HEK293 (cell line): Measurements from ENCODE around the gene MCM8.

Source experiments
- CTCF ChIA-PET: fragments of 350-600 bp; formaldehyde crosslinking; extraction: SDS; loops from one replicate; lab custom pipeline; 2021; ENCODE audit warnings: antibody characterized with exemption; lab: Yijun Ruan, JAX
- POLR2A ChIA-PET: fragments of 300-600 bp; formaldehyde crosslinking; extraction: SDS; loops from one replicate; lab custom pipeline; 2020; ENCODE audit warnings: antibody characterized with exemption, inconsistent platforms; lab: Yijun Ruan, JAX
- H3K27ac ChIP-seq: fragments of 200-500 bp; sonication (Bioruptor generic); 2 replicates; pipeline ENCODE4 v1.5.1; 2014; ENCODE audit warnings: low read depth, low read length, control low read depth, inconsistent platforms; ENCODE audit errors: extremely low read depth
- H3K36me3 ChIP-seq, 2 experiments: fragments of 200-500 bp in 1 of 2; sonication (Bioruptor generic) in 1 of 2; 1 replicate in 1 of 2; 2 replicates in 1 of 2; pipeline ENCODE4 v1.5.1; 2014 to 2017; ENCODE audit warnings: inconsistent platforms in 2 of 2, low read length in 2 of 2; ENCODE audit not compliant: control insufficient read depth in 2 of 2, insufficient read depth in 1 of 2
- H3K4me1 ChIP-seq: fragments of 200-500 bp; sonication (Bioruptor generic); 2 replicates; pipeline ENCODE4 v1.5.1; 2014; ENCODE audit warnings: mild to moderate bottlenecking, low read length, inconsistent platforms; ENCODE audit not compliant: control insufficient read depth, insufficient read depth
- H3K4me3 ChIP-seq: 2 replicates; pipeline ENCODE4 v1.5.1; 2011; ENCODE audit warnings: low read depth, mild to moderate bottlenecking, control low read depth, low read length, moderate library complexity
- H3K9me3 ChIP-seq: fragments of 200-500 bp; sonication (Bioruptor generic); 2 replicates; pipeline ENCODE4 v1.5.1; 2014; ENCODE audit warnings: low read depth, low read length, inconsistent platforms; ENCODE audit not compliant: control insufficient read depth, insufficient read depth
- FEZF1 ChIP-seq: fragments of 450-650 bp; formaldehyde crosslinking; IDR thresholded peaks from 2 replicates; pipeline ENCODE4 v1.5.1; 2016; ENCODE audit warnings: missing biosample characterization, missing genetic modification characterization
- KLF16 ChIP-seq: fragments of 450-650 bp; formaldehyde crosslinking; IDR thresholded peaks from 2 replicates; pipeline ENCODE4 v1.5.1; 2017; ENCODE audit warnings: missing biosample characterization, missing genetic modification characterization
- SP7 ChIP-seq: fragments of 450-650 bp; formaldehyde crosslinking; IDR thresholded peaks from 2 replicates; pipeline ENCODE4 v1.5.1; 2016; ENCODE audit warnings: missing biosample characterization, missing genetic modification characterization
- TCF7L2 ChIP-seq: IDR thresholded peaks from 2 replicates; pipeline ENCODE4 v1.6.1; 2011; ENCODE audit warnings: low read depth, mild to moderate bottlenecking, inconsistent platforms, low read length, moderate library complexity, borderline replicate concordance
- YY1 ChIP-seq: fragments of 450-650 bp; formaldehyde crosslinking; IDR thresholded peaks from 2 replicates; pipeline ENCODE4 v1.5.1; 2018; ENCODE audit warnings: missing biosample characterization, missing genetic modification characterization
- ZBTB10 ChIP-seq: fragments of 450-650 bp; formaldehyde crosslinking; IDR thresholded peaks from 2 replicates; pipeline ENCODE4 v1.5.1; 2016; ENCODE audit warnings: missing biosample characterization, missing genetic modification characterization
- ZBTB17 ChIP-seq: fragments of 450-650 bp; formaldehyde crosslinking; IDR thresholded peaks from 2 replicates; pipeline ENCODE4 v1.5.1; 2016; ENCODE audit warnings: missing biosample characterization, missing genetic modification characterization
- ZBTB7A ChIP-seq: fragments of 450-650 bp; formaldehyde crosslinking; IDR thresholded peaks from 2 replicates; pipeline ENCODE4 v1.5.1; 2016; ENCODE audit warnings: low read depth, missing biosample characterization, missing genetic modification characterization
- ZEB2 ChIP-seq: fragments of 450-650 bp; formaldehyde crosslinking; IDR thresholded peaks from 2 replicates; pipeline ENCODE4 v1.5.1; 2016; ENCODE audit warnings: missing biosample characterization, missing genetic modification characterization
- ZNF155 ChIP-seq: fragments of 450-650 bp; formaldehyde crosslinking; IDR thresholded peaks from 2 replicates; pipeline ENCODE4 v1.5.1; 2016; ENCODE audit warnings: missing biosample characterization, missing genetic modification characterization
- ZNF174 ChIP-seq: fragments of 450-650 bp; formaldehyde crosslinking; IDR thresholded peaks from 2 replicates; pipeline ENCODE4 v1.5.0; 2017; ENCODE audit warnings: missing biosample characterization, mild to moderate bottlenecking, missing genetic modification characterization
- ZNF37A ChIP-seq: fragments of 450-650 bp; IDR thresholded peaks from 2 replicates; pipeline ENCODE4 v1.5.1; 2018; ENCODE audit warnings: missing biosample characterization, missing genetic modification characterization
- ZNF394 ChIP-seq: fragments of 450-650 bp; formaldehyde crosslinking; IDR thresholded peaks from 2 replicates; pipeline ENCODE4 v1.5.1; 2016; ENCODE audit warnings: missing biosample characterization, missing genetic modification characterization, mild to moderate bottlenecking, moderate library complexity, borderline replicate concordance
- ZNF423 ChIP-seq: fragments of 450-650 bp; formaldehyde crosslinking; IDR thresholded peaks from 2 replicates; pipeline ENCODE4 v1.5.1; 2016; ENCODE audit warnings: missing biosample characterization, missing genetic modification characterization
- ZNF433 ChIP-seq: fragments of 450-650 bp; formaldehyde crosslinking; IDR thresholded peaks from 2 replicates; pipeline ENCODE4 v1.5.1; 2016; ENCODE audit warnings: missing biosample characterization, missing genetic modification characterization, low read depth
- ZNF670 ChIP-seq: fragments of 450-650 bp; formaldehyde crosslinking; IDR thresholded peaks from 2 replicates; pipeline ENCODE4 v1.5.1; 2016; ENCODE audit warnings: missing biosample characterization, missing genetic modification characterization, low read depth
- ZNF677 ChIP-seq: fragments of 450-650 bp; IDR thresholded peaks from 2 replicates; pipeline ENCODE4 v1.5.0; 2018; ENCODE audit warnings: missing biosample characterization, mild to moderate bottlenecking, missing genetic modification characterization, moderate library complexity
- ZXDB ChIP-seq: fragments of 450-650 bp; formaldehyde crosslinking; IDR thresholded peaks from 2 replicates; pipeline ENCODE4 v1.5.1; 2016; ENCODE audit warnings: missing biosample characterization, missing genetic modification characterization
- TF ChIP-seq, protein P1 (sequence below): fragments of 450-650 bp; formaldehyde crosslinking; IDR thresholded peaks from 2 replicates; pipeline ENCODE4 v1.5.1; 2016; ENCODE audit warnings: missing biosample characterization, missing genetic modification characterization, borderline replicate concordance
- TF ChIP-seq, protein P2 (sequence below): fragments of 450-650 bp; formaldehyde crosslinking; IDR thresholded peaks from 2 replicates; pipeline ENCODE4 v1.5.1; 2016; ENCODE audit warnings: missing biosample characterization, missing genetic modification characterization

MCM8 gene

GRCh38 chr20:5920581-5920980 is 29.9 kb upstream of the MCM8 start:
- CTCF ChIA-PET: interaction anchor here (0.9 kb wide), 1 partner anchor 57 kb away, joined by 3 read pairs; no protein-coding TSS in a partner anchor

GRCh38 chr20:5923493-5923892 is 27.0 kb upstream of the MCM8 start:
- ChIA-PET CTCF (interaction anchor here (1.2 kb wide), 1 partner anchor 136 kb away, joined by 3 read pairs; no protein-coding TSS in a partner anchor), POLR2A (no interaction called here)
- no peak overlapping the region for H3K27ac ChIP-seq
- H3K4me1 ChIP-seq: peaks cover 3% of the 10 kb centered on the region; the same call in 1 of the 2 replicates
- H3K36me3 ChIP-seq: no peaks in the 10 kb centered on the region
- no peak overlapping the region for H3K4me3 ChIP-seq
- H3K9me3 ChIP-seq: no peaks in the 10 kb centered on the region
- no peak for TF ChIP-seq ZNF174 (tag by site-specific recombination)
- TF ChIP-seq ZXDB (tag by site-specific recombination): no peak
- TF ChIP-seq ZNF155 (tag by site-specific recombination): no peak
- TF ChIP-seq, protein P1, sequence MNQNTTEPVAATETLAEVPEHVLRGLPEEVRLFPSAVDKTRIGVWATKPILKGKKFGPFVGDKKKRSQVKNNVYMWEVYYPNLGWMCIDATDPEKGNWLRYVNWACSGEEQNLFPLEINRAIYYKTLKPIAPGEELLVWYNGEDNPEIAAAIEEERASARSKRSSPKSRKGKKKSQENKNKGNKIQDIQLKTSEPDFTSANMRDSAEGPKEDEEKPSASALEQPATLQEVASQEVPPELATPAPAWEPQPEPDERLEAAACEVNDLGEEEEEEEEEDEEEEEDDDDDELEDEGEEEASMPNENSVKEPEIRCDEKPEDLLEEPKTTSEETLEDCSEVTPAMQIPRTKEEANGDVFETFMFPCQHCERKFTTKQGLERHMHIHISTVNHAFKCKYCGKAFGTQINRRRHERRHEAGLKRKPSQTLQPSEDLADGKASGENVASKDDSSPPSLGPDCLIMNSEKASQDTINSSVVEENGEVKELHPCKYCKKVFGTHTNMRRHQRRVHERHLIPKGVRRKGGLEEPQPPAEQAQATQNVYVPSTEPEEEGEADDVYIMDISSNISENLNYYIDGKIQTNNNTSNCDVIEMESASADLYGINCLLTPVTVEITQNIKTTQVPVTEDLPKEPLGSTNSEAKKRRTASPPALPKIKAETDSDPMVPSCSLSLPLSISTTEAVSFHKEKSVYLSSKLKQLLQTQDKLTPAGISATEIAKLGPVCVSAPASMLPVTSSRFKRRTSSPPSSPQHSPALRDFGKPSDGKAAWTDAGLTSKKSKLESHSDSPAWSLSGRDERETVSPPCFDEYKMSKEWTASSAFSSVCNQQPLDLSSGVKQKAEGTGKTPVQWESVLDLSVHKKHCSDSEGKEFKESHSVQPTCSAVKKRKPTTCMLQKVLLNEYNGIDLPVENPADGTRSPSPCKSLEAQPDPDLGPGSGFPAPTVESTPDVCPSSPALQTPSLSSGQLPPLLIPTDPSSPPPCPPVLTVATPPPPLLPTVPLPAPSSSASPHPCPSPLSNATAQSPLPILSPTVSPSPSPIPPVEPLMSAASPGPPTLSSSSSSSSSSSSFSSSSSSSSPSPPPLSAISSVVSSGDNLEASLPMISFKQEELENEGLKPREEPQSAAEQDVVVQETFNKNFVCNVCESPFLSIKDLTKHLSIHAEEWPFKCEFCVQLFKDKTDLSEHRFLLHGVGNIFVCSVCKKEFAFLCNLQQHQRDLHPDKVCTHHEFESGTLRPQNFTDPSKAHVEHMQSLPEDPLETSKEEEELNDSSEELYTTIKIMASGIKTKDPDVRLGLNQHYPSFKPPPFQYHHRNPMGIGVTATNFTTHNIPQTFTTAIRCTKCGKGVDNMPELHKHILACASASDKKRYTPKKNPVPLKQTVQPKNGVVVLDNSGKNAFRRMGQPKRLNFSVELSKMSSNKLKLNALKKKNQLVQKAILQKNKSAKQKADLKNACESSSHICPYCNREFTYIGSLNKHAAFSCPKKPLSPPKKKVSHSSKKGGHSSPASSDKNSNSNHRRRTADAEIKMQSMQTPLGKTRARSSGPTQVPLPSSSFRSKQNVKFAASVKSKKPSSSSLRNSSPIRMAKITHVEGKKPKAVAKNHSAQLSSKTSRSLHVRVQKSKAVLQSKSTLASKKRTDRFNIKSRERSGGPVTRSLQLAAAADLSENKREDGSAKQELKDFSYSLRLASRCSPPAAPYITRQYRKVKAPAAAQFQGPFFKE (tag by site-specific recombination): no peak
- TF ChIP-seq, protein P2, sequence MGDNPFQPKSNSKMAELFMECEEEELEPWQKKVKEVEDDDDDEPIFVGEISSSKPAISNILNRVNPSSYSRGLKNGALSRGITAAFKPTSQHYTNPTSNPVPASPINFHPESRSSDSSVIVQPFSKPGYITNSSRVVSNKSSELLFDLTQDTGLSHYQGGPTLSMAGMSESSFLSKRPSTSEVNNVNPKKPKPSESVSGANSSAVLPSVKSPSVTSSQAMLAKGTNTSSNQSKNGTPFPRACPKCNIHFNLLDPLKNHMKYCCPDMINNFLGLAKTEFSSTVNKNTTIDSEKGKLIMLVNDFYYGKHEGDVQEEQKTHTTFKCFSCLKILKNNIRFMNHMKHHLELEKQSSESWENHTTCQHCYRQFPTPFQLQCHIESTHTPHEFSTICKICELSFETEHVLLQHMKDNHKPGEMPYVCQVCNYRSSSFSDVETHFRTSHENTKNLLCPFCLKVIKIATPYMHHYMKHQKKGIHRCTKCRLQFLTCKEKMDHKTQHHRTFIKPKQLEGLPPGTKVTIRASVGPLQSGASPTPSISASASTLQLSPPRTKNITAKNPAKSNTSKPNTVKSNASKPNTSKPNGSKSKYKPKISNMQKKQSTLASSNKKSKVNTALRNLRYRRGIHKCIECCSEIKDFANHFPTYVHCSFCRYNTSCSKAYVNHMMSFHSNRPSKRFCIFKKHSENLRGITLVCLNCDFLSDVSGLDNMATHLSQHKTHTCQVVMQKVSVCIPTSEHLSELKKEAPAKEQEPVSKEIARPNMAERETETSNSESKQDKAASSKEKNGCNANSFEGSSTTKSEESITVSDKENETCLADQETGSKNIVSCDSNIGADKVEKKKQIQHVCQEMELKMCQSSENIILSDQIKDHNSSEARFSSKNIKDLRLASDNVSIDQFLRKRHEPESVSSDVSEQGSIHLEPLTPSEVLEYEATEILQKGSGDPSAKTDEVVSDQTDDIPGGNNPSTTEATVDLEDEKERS (tag by site-specific recombination): no peak
- TF ChIP-seq YY1 (tag by site-specific recombination): no peak
- no peak for TF ChIP-seq ZBTB7A (tag by site-specific recombination)
- TF ChIP-seq ZNF677 (tag by site-specific recombination): no peak
- no peak for TF ChIP-seq ZNF394
- TF ChIP-seq KLF16 (tag by site-specific recombination): no peak
- no peak for TF ChIP-seq SP7 (tag by site-specific recombination)

More at GRCh38 chr20:5920581-5920980, 29.9 kb upstream of the MCM8 start:
- Histone ChIP-seq H3K36me3 (no peaks in the 10 kb centered on the region), H3K4me3 (no peak overlapping the region), H3K27ac (no peak overlapping the region), H3K4me1 (peaks cover 3% of the 10 kb centered on the region; the same call in 1 of the 2 replicates), H3K9me3 (no peaks in the 10 kb centered on the region)
- TF ChIP-seq ZNF433 (tag by site-specific recombination): no peak
- TF ChIP-seq ZNF423 (tag by site-specific recombination): no peak
- no peak for TF ChIP-seq ZNF670 (tag by site-specific recombination)
- TF ChIP-seq ZBTB17 (tag by site-specific recombination): no peak
- TF ChIP-seq ZEB2 (tag by site-specific recombination): no peak
- no peak for TF ChIP-seq TCF7L2
- TF ChIP-seq, protein P2 (tag by site-specific recombination): no peak
- TF ChIP-seq FEZF1 (tag by site-specific recombination): no peak
- TF ChIP-seq ZNF37A: no peak
- no peak for TF ChIP-seq ZBTB10 (tag by site-specific recombination)
- POLR2A ChIA-PET: no interaction called here
